NOMO-1 treated with DMSO at 0.1 percent for 48 hours (cell line): Measurements from ENCODE around the gene FBXO10.

ENCODE experiments used
- DNase-seq: peaks from one replicate; lab custom pipeline; 2025; ENCODE audit not compliant: unreplicated experiment; lab: John Stamatoyannopoulos, UW

FBXO10 gene

GRCh38 chr9:37596504-37596903 is 20.3 kb upstream of the FBXO10 start:
- DNase-seq = no peak

GRCh38 chr9:37593883-37594448 is 17.8 kb upstream of the FBXO10 start:
- DNase-seq = no peak

- DNase-seq = peak; percentile 77
Measured at GRCh38 chr9:37592108-37592951, 16.1 kb upstream of the FBXO10 start, which contains the start of gene TOMM5. Gene TOMM5 (minus strand): TSS chr9:37592597. CDS start chr9:37592532, 65 bp downstream.

- DNase-seq = no peak
Measured at GRCh38 chr9:37587521-37587920, 11.3 kb upstream of the FBXO10 start.

GRCh38 chr9:37583522-37584121 is 7.4 kb upstream of the FBXO10 start:
- no peak for DNase-seq

- DNase-seq = no peak
Measured at GRCh38 chr9:37582548-37583157, 6.5 kb upstream of the FBXO10 start.

- DNase-seq = no peak
Measured at GRCh38 chr9:37575511-37575914, 667 bp downstream of the FBXO10 start.

GRCh38 chr9:37575001-37575400 is 1.2 kb downstream of the FBXO10 start:
- DNase-seq = no peak

- no peak for DNase-seq
Measured at GRCh38 chr9:37574241-37574721, 1.9 kb downstream of the FBXO10 start.

- DNase-seq = no peak
Measured at GRCh38 chr9:37571282-37571681, 4.9 kb downstream of the FBXO10 start.

- no peak for DNase-seq
Measured at GRCh38 chr9:37566716-37567115, 9.5 kb downstream of the FBXO10 start.

GRCh38 chr9:37565661-37566618 is 10.2 kb downstream of the FBXO10 start:
- no peak for DNase-seq

- DNase-seq = no peak
Measured at GRCh38 chr9:37564916-37565315, 11.3 kb downstream of the FBXO10 start.

GRCh38 chr9:37563806-37564513 is 12.2 kb downstream of the FBXO10 start:
- DNase-seq = no peak

GRCh38 chr9:37562826-37563225 is 13.4 kb downstream of the FBXO10 start:
- DNase-seq = no peak

- no peak for DNase-seq
Measured at GRCh38 chr9:37561682-37562081, 14.5 kb downstream of the FBXO10 start.

GRCh38 chr9:37559855-37560592 is 16.2 kb downstream of the FBXO10 start:
- DNase-seq = no peak

- no peak for DNase-seq
Measured at GRCh38 chr9:37559125-37559524, 17.1 kb downstream of the FBXO10 start.

GRCh38 chr9:37555786-37556185 is 20.4 kb downstream of the FBXO10 start:
- no peak for DNase-seq
